Panc1 (cell line): Measurements from ENCODE around the gene SLC25A29. TPM values are rescaled to one million over a fixed set of nuclear protein-coding genes. Genes with fewer than 3 reads are reported as not detected.

Experiments used
- ATAC-seq: fragments of 200-7000 bp; cut with Tn5 transposase; 2 replicates; pipeline ENCODE4 v1.9.1; 2020; ENCODE audit warnings: mild to moderate bottlenecking, moderate library complexity
- BruUV-seq: library from RNA; stranded (reverse); fragments of 400-500 nt; replicated peaks from 2 replicates; lab custom pipeline; 2021; lab: Mats Ljungman, UMichigan
- CTCF ChIA-PET: fragments of 300-600 bp; sonication (Branson Sonifier 250); formaldehyde crosslinking; loops from one replicate; lab custom pipeline; 2022; ENCODE audit warnings: antibody characterized with exemption; lab: Charles Lee
- POLR2A ChIA-PET: fragments of 300-600 bp; sonication (Branson Sonifier 250); formaldehyde crosslinking; loops from one replicate; lab custom pipeline; 2022; ENCODE audit warnings: antibody characterized with exemption; lab: Charles Lee
- DNase-seq: peaks from one replicate; pipeline ENCODE4 v3.0.0-alpha.2; 2010; ENCODE audit warnings: low read depth, low spot score
- H3K27ac ChIP-seq: 2 replicates; pipeline ENCODE4 v1.5.1; 2011; ENCODE audit warnings: mild to moderate bottlenecking, low read length, inconsistent platforms
- H3K27me3 ChIP-seq: fragments of 200-500 bp; sonication (Bioruptor generic); 2 replicates; pipeline ENCODE4 v1.6.0; 2014; ENCODE audit warnings: low read length, inconsistent platforms; ENCODE audit not compliant: control insufficient read depth, insufficient read depth
- H3K36me3 ChIP-seq: fragments of 200-500 bp; sonication (Bioruptor generic); 2 replicates; pipeline ENCODE4 v1.5.1; 2014; ENCODE audit warnings: inconsistent platforms, mild to moderate bottlenecking, low read length, moderate library complexity; ENCODE audit not compliant: control insufficient read depth, insufficient read depth
- H3K4me1 ChIP-seq: 2 replicates; pipeline ENCODE4 v1.5.1; 2011; ENCODE audit warnings: inconsistent platforms, mild to moderate bottlenecking, low read length, moderate library complexity; ENCODE audit not compliant: control insufficient read depth, insufficient read depth
- H3K4me3 ChIP-seq, 2 experiments: 2 replicates each; pipeline ENCODE4 v1.5.1; 2011 to 2012; ENCODE audit warnings: low read depth in 2 of 2, low read length in 2 of 2, mild to moderate bottlenecking in 2 of 2, inconsistent platforms in 1 of 2, moderate library complexity in 1 of 2
- H3K9me3 ChIP-seq: fragments of 200-500 bp; sonication (Bioruptor generic); 2 replicates; pipeline ENCODE4 v1.5.1; 2014; ENCODE audit warnings: low read depth, mild to moderate bottlenecking, inconsistent platforms, low read length, moderate library complexity; ENCODE audit not compliant: control insufficient read depth, insufficient read depth
- CTCF ChIP-seq: fragments of 450-650 bp; IDR thresholded peaks from 2 replicates; pipeline ENCODE4 v1.5.1; 2017; ENCODE audit warnings: mild to moderate bottlenecking
- POLR2AphosphoS5 ChIP-seq: IDR thresholded peaks from 2 replicates; pipeline ENCODE4 v1.6.1; 2012; ENCODE audit warnings: mild to moderate bottlenecking, low read depth, low read length, moderate library complexity
- REST ChIP-seq, 2 experiments: IDR thresholded peaks; 2 replicates each; pipeline ENCODE4 v1.6.1; 2011 to 2012; ENCODE audit warnings: low read depth in 2 of 2, control low read depth in 1 of 2, low read length in 1 of 2, mild to moderate bottlenecking in 1 of 2, moderate library complexity in 1 of 2; ENCODE audit not compliant: insufficient read depth in 1 of 2
- SIN3A ChIP-seq: IDR thresholded peaks from 2 replicates; pipeline ENCODE4 v1.6.1; 2012; ENCODE audit warnings: low read depth, mild to moderate bottlenecking, low read length, moderate library complexity, borderline replicate concordance; ENCODE audit not compliant: insufficient read depth
- TCF7L2 ChIP-seq: IDR thresholded peaks from 2 replicates; pipeline ENCODE4 v1.6.1; 2011; ENCODE audit warnings: mild to moderate bottlenecking, low read depth, low read length, inconsistent platforms
- in situ Hi-C: cut with HindIII; loops from 2 replicates; pipeline ENCODE4 v1.10.0; 2016; ENCODE audit warnings: low sequenced_read_pairs, low pct_unique_long_range_greater_than_20kb
- intact Hi-C: fragments of 100-400 bp; cut with micrococcal nuclease; formaldehyde crosslinking; loops from one replicate; pipeline ENCODE4 v1.10.0; 2022; ENCODE audit not compliant: unreplicated experiment
- total RNA-seq: library from RNA; stranded (reverse); gene quantifications from one replicate; pipeline ENCODE4 v1.2.1, GENCODE V29; 2021; ENCODE audit not compliant: unreplicated experiment

SLC25A29 gene
- total RNA-seq, 1 experiment from 2014 or later = 33.6 TPM

GRCh38 chr14:100271247-100271939 is 34.9 kb downstream of the SLC25A29 start:
- no TSS peak for BruUV-seq
- Histone ChIP-seq H3K4me3 (no peak overlapping the region), H3K4me1 (no peaks in the 10 kb centered on the region), H3K27ac (no peak overlapping the region), H3K36me3 (no peaks in the 10 kb centered on the region), H3K27me3 (no peaks in the 10 kb centered on the region), H3K9me3 (no peaks in the 10 kb centered on the region)
- in situ Hi-C loops (no loop called here), intact Hi-C loops (no loop called here)
- DNase-seq = no peak
- TF ChIP-seq CTCF = peak; percentile 52
- no peak for TF ChIP-seq SIN3A
- no peak for ATAC-seq
- CTCF ChIA-PET = no interaction called here
- POLR2A ChIA-PET = no interaction called here

- TF ChIP-seq CTCF = no peak
- no peak for TF ChIP-seq TCF7L2
- TF ChIP-seq POLR2AphosphoS5 = no peak
- no peak for TF ChIP-seq REST (IDR thresholded peaks at IDR 0.05; ENCODE audit: insufficient read depth in 1 of 2, low read depth in 2 of 2, low read length in 1 of 2)
- no peak for TF ChIP-seq SIN3A
- Histone ChIP-seq H3K27ac (no peak overlapping the region), H3K9me3 (no peaks in the 10 kb centered on the region), H3K4me1 (no peaks in the 10 kb centered on the region), H3K27me3 (no peaks in the 10 kb centered on the region), H3K36me3 (no peaks in the 10 kb centered on the region; the same call in 1 of the 2 replicates), H3K4me3 (no peak overlapping the region)
- ATAC-seq (no peak), DNase-seq (no peak)
- CTCF ChIA-PET = no interaction called here
- in situ Hi-C loops (no loop called here), intact Hi-C loops (no loop called here)
- no TSS peak for BruUV-seq
- POLR2A ChIA-PET = no interaction called here
Observed at GRCh38 chr14:100268591-100269207, 37.5 kb downstream of the SLC25A29 start.
